DOHH2 (cell line): ENCODE results near the gene GRB10.

Experiments
- H3F3A ChIP-seq: fragments of 200-600 bp; sonication (generic), shearing (Covaris generic); 2 replicates; pipeline ENCODE4 v1.6.0; 2016; ENCODE audit warnings: antibody characterized with exemption, mild to moderate bottlenecking; ENCODE audit not compliant: control insufficient read depth, insufficient read depth
- H3K27ac ChIP-seq: fragments of 200-600 bp; sonication (generic); 2 replicates; pipeline ENCODE4 v1.5.1; 2014; ENCODE audit warnings: low read depth, mild to moderate bottlenecking, low read length, moderate library complexity
- H3K27me3 ChIP-seq: fragments of 200-600 bp; sonication (generic); 2 replicates; pipeline ENCODE4 v1.6.1; 2014; ENCODE audit warnings: mild to moderate bottlenecking, low read length, mixed read lengths; ENCODE audit not compliant: control insufficient read depth
- H3K36me3 ChIP-seq: fragments of 200-600 bp; sonication (generic); 2 replicates; pipeline ENCODE4 v1.6.1; 2014; ENCODE audit warnings: mild to moderate bottlenecking, low read length, moderate library complexity, mixed read lengths; ENCODE audit not compliant: control insufficient read depth
- H3K4me1 ChIP-seq: fragments of 200-600 bp; sonication (generic); 2 replicates; pipeline ENCODE4 v1.6.1; 2014; ENCODE audit warnings: mild to moderate bottlenecking, low read length, mixed read lengths; ENCODE audit not compliant: control insufficient read depth
- H3K4me2 ChIP-seq: fragments of 200-600 bp; sonication (generic); 2 replicates; pipeline ENCODE4 v1.6.0; 2014; ENCODE audit warnings: mild to moderate bottlenecking, low read length, moderate library complexity
- H3K4me3 ChIP-seq: fragments of 200-600 bp; sonication (generic); 2 replicates; pipeline ENCODE4 v1.5.1; 2014; ENCODE audit warnings: mild to moderate bottlenecking, low read length, mixed read lengths
- H3K79me2 ChIP-seq: fragments of 200-600 bp; sonication (generic); 2 replicates; pipeline ENCODE4 v1.6.1; 2014; ENCODE audit warnings: mild to moderate bottlenecking, low read length, mixed read lengths; ENCODE audit not compliant: control insufficient read depth
- H3K9me2 ChIP-seq: fragments of 200-600 bp; sonication (generic); replicated peaks from 2 replicates; pipeline ENCODE4 v1.6.1; 2014; ENCODE audit warnings: mild to moderate bottlenecking, low read length, mixed read lengths; ENCODE audit not compliant: control insufficient read depth
- H3K9me3 ChIP-seq: fragments of 200-600 bp; sonication (generic); 2 replicates; pipeline ENCODE4 v1.6.1; 2014; ENCODE audit warnings: antibody characterized with exemption, low read length, mixed read lengths; ENCODE audit not compliant: control insufficient read depth, insufficient read depth
- H4K20me1 ChIP-seq: fragments of 200-600 bp; sonication (generic); 2 replicates; pipeline ENCODE4 v1.6.0; 2014; ENCODE audit warnings: low read depth, mild to moderate bottlenecking, antibody characterized with exemption, low read length, moderate library complexity; ENCODE audit not compliant: control insufficient read depth, insufficient read depth
- CTCF ChIP-seq: fragments of 200-600 bp; sonication (generic); IDR thresholded peaks from one replicate; pipeline ENCODE4 v1.5.1; 2014; ENCODE audit warnings: antibody characterized with exemption, mild to moderate bottlenecking, low read depth, low read length; ENCODE audit not compliant: poor library complexity, severe bottlenecking
- EZH2phosphoT487 ChIP-seq: fragments of 200-600 bp; sonication (generic); IDR thresholded peaks from 2 replicates; pipeline ENCODE4 v1.6.1; 2017; ENCODE audit warnings: borderline replicate concordance, mild to moderate bottlenecking, antibody characterized with exemption, low read length, moderate library complexity, mixed read lengths

Gene GRB10

GRCh38 chr7:50634378-50634777 is 148.3 kb downstream of the GRB10 start:
- H3F3A ChIP-seq: no peaks in the 10 kb centered on the region
- H3K79me2 ChIP-seq: no peaks in the 10 kb centered on the region
- TF ChIP-seq CTCF (no peak), EZH2phosphoT487 (no peak)
- no peaks in the 10 kb centered on the region for H3K9me3 ChIP-seq
- H3K4me3 ChIP-seq: no peak overlapping the region
- H4K20me1 ChIP-seq: no peaks in the 10 kb centered on the region
- H3K36me3 ChIP-seq: no peaks in the 10 kb centered on the region
- H3K27ac ChIP-seq: no peak overlapping the region
- no peaks in the 10 kb centered on the region for H3K9me2 ChIP-seq
- H3K4me2 ChIP-seq: no peak overlapping the region
- H3K4me1 ChIP-seq: peaks cover 1% of the 10 kb centered on the region
- H3K27me3 ChIP-seq: peaks cover 21% of the 10 kb centered on the region

- no peaks in the 10 kb centered on the region for H3F3A ChIP-seq
- H3K4me3 ChIP-seq: no peak overlapping the region
- peaks cover 21% of the 10 kb centered on the region for H3K27me3 ChIP-seq
- no peaks in the 10 kb centered on the region for H4K20me1 ChIP-seq
- no peaks in the 10 kb centered on the region for H3K36me3 ChIP-seq
- no peak for TF ChIP-seq CTCF
- no peaks in the 10 kb centered on the region for H3K9me2 ChIP-seq
- H3K9me3 ChIP-seq: no peaks in the 10 kb centered on the region
- no peaks in the 10 kb centered on the region for H3K79me2 ChIP-seq
- no peak overlapping the region for H3K27ac ChIP-seq
- H3K4me2 ChIP-seq: no peak overlapping the region
- peaks cover 11% of the 10 kb centered on the region for H3K4me1 ChIP-seq
Observed at GRCh38 chr7:50633414-50633710, 149.3 kb downstream of the GRB10 start.

- Histone ChIP-seq H3K4me2 (no peak overlapping the region), H3F3A (no peaks in the 10 kb centered on the region), H3K27ac (no peak overlapping the region), H3K27me3 (peaks cover 19% of the 10 kb centered on the region), H3K36me3 (no peaks in the 10 kb centered on the region), H3K9me2 (no peaks in the 10 kb centered on the region), H3K4me3 (no peak overlapping the region), H3K4me1 (peaks cover 16% of the 10 kb centered on the region), H4K20me1 (no peaks in the 10 kb centered on the region), H3K79me2 (no peaks in the 10 kb centered on the region), H3K9me3 (no peaks in the 10 kb centered on the region)
- TF ChIP-seq CTCF: peak; percentile 100
- TF ChIP-seq EZH2phosphoT487: no peak
Observed at GRCh38 chr7:50632561-50633413, 149.9 kb downstream of the GRB10 start.
